Activated CD4-positive, alpha-beta T cell treated with anti-CD3 and anti-CD28 coated beads for 36 hours (primary cell): ENCODE measurements around the gene CD1C. TPM values are rescaled to one million over a fixed set of nuclear protein-coding genes. Genes with fewer than 3 reads are reported as not detected.
"Not testable (repeated sequence)": the region's sequence is repeated elsewhere in the genome, so short reads cannot be mapped to it uniquely, and the experiment has no call there.

Experiments
- ATAC-seq: fragments of 200-7000 bp; cut with Tn5 transposase; one replicate; pipeline ENCODE4 v1.10.0; 2021; ENCODE audit warnings: mild to moderate bottlenecking, moderate library complexity
- CTCF ChIA-PET: fragments of 350-600 bp; sonication (Branson Sonifier 250); formaldehyde crosslinking; loops from one replicate; lab custom pipeline; 2021; ENCODE audit warnings: antibody characterized with exemption; lab: Charles Lee
- POLR2A ChIA-PET: fragments of 350-600 bp; sonication (Branson Sonifier 250); formaldehyde crosslinking; loops from one replicate; lab custom pipeline; 2021; ENCODE audit warnings: antibody characterized with exemption, inconsistent platforms; lab: Charles Lee
- DNase-seq: peaks from one replicate; pipeline ENCODE4 v3.0.0-alpha.2; 2020
- H3K27ac Mint-ChIP-seq: one replicate; pipeline ENCODE4 v1.8.0; 2021; ENCODE audit warnings: mixed read lengths
- H3K27me3 Mint-ChIP-seq: one replicate; pipeline ENCODE4 v1.8.0; 2021; ENCODE audit warnings: mixed read lengths
- H3K36me3 Mint-ChIP-seq: one replicate; pipeline ENCODE4 v1.8.0; 2021; ENCODE audit warnings: low read depth, mixed read lengths
- H3K4me1 Mint-ChIP-seq: one replicate; pipeline ENCODE4 v1.8.0; 2021; ENCODE audit warnings: mixed read lengths
- H3K4me3 Mint-ChIP-seq: one replicate; pipeline ENCODE4 v1.8.0; 2021; ENCODE audit warnings: mild to moderate bottlenecking, moderate library complexity, mixed read lengths
- H3K9me3 Mint-ChIP-seq: one replicate; pipeline ENCODE4 v1.8.0; 2021; ENCODE audit warnings: low read depth, mixed read lengths
- intact Hi-C, 2 experiments: fragments of 100-400 bp; cut with DNase I in 1 of 2; cut with micrococcal nuclease in 1 of 2; formaldehyde crosslinking; loops; one replicate each; pipeline versions ENCODE4 v1.14.2 to v1.15.1; 2022 to 2024; cut with DNase I, micrococcal nuclease
- total RNA-seq, 2 experiments: library from RNA; stranded (reverse); gene quantifications; one replicate each; pipeline ENCODE4 v1.2.3, GENCODE V29; 2021

CD1C gene
- total RNA-seq, 2 experiments from 2014 or later = 0.14 to 0.21 TPM

DNA sequence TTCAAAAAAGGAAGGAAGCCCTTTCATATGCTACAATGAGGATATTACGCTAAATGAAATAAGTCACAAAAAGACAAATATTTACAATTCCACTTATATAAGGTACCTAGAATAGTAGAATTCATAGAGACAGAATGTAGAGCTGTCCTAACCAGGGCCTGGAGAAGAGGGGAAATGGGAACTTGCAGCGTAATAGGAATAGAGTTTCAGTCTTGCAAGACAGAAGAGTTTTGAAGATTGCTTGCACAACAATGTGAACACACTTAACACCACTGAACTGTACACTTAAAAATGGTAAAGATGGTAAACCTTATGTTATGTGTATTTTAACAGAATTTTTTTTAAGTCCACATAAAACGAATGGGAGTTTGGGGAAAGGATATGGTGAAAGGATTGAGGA is 38.7 kb downstream of the CD1C start:
- ATAC-seq = no peak
- Mint-ChIP-seq H3K27ac (no peak overlapping the region), H3K27me3 (peaks cover 2% of the 10 kb centered on the region), H3K36me3 (no peaks in the 10 kb centered on the region), H3K9me3 (peaks cover 2% of the 10 kb centered on the region), H3K4me1 (peaks cover 7% of the 10 kb centered on the region), H3K4me3 (no peak overlapping the region)
- POLR2A ChIA-PET = no interaction called here
- CTCF ChIA-PET = no interaction called here
- intact Hi-C loops = no loop called here
- no peak for DNase-seq

DNA sequence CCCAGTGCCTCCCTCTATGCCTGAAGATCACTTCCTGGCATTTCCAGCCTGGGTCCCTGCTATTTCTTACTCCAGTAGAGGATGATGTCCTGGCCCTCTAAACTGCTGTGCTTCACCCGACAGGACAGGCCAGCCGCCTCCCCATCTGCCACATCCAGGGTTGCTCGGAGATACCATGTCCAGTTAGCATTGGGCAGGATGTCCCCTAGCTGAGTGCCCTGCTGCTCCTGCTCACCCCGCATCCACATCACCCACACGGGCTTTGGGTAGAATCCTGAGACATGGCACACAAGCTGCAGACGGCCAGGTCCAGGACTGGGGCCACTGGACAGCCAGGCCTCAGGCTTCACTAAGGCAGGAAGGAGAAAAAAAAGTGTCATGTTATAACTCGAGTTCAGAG is 39.6 kb downstream of the CD1C start:
- Mint-ChIP-seq H3K9me3 (no peaks in the 10 kb centered on the region), H3K36me3 (no peaks in the 10 kb centered on the region), H3K27me3 (peaks cover 2% of the 10 kb centered on the region), H3K27ac (no peak overlapping the region), H3K4me3 (no peak overlapping the region), H3K4me1 (peaks cover 13% of the 10 kb centered on the region)
- CTCF ChIA-PET = interaction anchor here (1.5 kb wide), 1 partner anchor 125 kb away, joined by 13 read pairs; no protein-coding TSS in a partner anchor
- intact Hi-C loops = loop anchor here in 1 of 2 experiments (1.0 kb wide), 1 partner anchor 125 kb away; no protein-coding TSS in a partner anchor
- ATAC-seq = no peak
- POLR2A ChIA-PET = no interaction called here
- DNase-seq = no peak

DNA sequence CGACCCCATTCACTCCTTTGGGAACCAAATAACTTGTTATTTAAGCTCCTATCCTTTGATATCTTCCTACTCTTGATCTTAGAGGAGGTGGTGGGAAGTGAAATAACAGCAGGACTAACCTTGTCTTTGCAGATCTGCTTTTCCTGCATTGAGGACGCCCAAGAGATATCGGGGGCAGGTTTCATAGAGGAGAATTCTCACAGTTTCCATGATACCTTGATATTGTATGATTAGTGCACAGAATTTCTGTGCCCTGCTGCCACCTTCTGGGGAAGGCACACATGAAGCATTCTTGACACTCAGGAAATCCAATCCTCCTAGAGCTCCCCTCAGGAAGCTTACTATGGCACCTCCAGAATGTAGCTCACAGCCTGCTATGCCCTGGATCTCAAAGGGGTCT is 40.0 kb downstream of the CD1C start:
- POLR2A ChIA-PET = no interaction called here
- intact Hi-C loops = loop anchor here (1.0 to 5.0 kb wide), 4 partner anchors 82 to 125 kb away; no protein-coding TSS in a partner anchor
- no peaks in the 10 kb centered on the region for H3K9me3 Mint-ChIP-seq
- H3K4me1 Mint-ChIP-seq = peaks cover 14% of the 10 kb centered on the region
- peaks cover 2% of the 10 kb centered on the region for H3K27me3 Mint-ChIP-seq
- no peak overlapping the region for H3K27ac Mint-ChIP-seq
- DNase-seq = peak; percentile 50
- no peak overlapping the region for H3K4me3 Mint-ChIP-seq
- no peak for ATAC-seq
- CTCF ChIA-PET = interaction anchor here (0.8 to 1.5 kb wide), 2 partner anchors 126 to 149 kb away, joined by 4 to 13 read pairs; partner anchors contain the start of gene CD1D
- no peaks in the 10 kb centered on the region for H3K36me3 Mint-ChIP-seq

DNA sequence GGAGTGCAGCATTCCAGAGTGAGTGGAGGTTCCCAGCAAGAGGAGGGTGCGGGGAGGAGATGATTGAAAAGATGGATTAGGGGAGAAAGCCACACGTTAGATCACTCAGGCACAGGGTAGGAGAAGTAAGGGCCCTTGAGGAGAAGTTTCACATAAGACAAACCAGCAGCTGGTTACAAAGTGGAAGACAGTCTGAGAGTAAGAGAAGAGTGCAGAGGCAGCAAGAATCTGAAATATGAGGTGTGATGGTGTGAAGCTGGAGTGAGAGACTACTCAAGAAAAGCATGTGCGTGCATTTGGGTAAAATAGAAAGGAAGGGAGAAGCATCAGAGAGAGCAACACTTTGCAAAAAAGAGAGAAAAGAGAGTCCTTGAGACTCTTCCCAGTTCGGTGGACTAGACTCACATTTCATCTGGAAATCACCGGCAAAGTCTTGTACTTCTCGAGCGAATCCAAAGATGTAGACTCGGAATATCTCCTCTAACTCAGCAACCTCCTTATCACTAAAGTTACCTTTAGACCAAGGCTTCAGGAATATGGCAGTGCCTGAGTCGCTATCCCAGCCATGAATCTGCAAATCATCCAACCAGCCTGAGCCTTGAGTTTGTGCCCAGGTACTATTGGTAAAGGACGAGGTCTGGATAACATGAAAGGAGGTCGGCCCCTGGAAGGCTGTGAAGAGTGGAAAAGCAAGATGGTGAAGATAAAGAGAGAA is 40.8 kb downstream of the CD1C start:
- intact Hi-C loops = loop anchor here (2.0 to 5.0 kb wide), 3 partner anchors 83 to 126 kb away; no protein-coding TSS in a partner anchor
- no peak for ATAC-seq
- POLR2A ChIA-PET = no interaction called here

DNA sequence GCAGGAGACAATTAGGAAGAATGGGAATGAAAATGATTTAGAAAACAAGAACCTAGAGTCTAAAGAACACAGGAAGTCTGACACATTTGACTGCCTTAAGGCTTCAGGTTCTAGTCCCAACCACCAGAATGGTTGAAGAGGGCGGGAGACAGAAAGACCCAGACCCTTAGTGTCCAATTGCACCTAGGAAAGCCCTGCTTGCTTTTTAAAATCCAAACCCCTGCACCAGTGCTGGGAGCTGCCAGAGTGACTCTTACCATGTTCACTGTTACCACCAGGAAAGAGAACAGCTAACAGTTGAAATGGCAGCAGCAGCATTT is 41.3 kb downstream of the CD1C start:
- ATAC-seq (no peak), DNase-seq (no peak)
- H3K36me3 Mint-ChIP-seq = no peaks in the 10 kb centered on the region
- H3K4me3 Mint-ChIP-seq = no peak overlapping the region
- no peak overlapping the region for H3K27ac Mint-ChIP-seq
- intact Hi-C loops = loop anchor here (2.0 to 5.0 kb wide), 3 partner anchors 84 to 126 kb away; no protein-coding TSS in a partner anchor
- peaks cover 15% of the 10 kb centered on the region for H3K4me1 Mint-ChIP-seq
- peaks cover 2% of the 10 kb centered on the region for H3K27me3 Mint-ChIP-seq
- CTCF ChIA-PET = no interaction called here
- no peaks in the 10 kb centered on the region for H3K9me3 Mint-ChIP-seq
- POLR2A ChIA-PET = no interaction called here

More for the DNA sequence above, 40.8 kb downstream of the CD1C start:
- Mint-ChIP-seq H3K27ac (no peak overlapping the region), H3K9me3 (no peaks in the 10 kb centered on the region), H3K27me3 (peaks cover 2% of the 10 kb centered on the region), H3K4me1 (peaks cover 15% of the 10 kb centered on the region), H3K4me3 (no peak overlapping the region), H3K36me3 (no peaks in the 10 kb centered on the region)
- DNase-seq = no peak
- CTCF ChIA-PET = interaction anchor here (0.8 to 1.5 kb wide), 2 partner anchors 127 to 150 kb away, joined by 4 to 13 read pairs; partner anchors contain the start of gene CD1D

DNA sequence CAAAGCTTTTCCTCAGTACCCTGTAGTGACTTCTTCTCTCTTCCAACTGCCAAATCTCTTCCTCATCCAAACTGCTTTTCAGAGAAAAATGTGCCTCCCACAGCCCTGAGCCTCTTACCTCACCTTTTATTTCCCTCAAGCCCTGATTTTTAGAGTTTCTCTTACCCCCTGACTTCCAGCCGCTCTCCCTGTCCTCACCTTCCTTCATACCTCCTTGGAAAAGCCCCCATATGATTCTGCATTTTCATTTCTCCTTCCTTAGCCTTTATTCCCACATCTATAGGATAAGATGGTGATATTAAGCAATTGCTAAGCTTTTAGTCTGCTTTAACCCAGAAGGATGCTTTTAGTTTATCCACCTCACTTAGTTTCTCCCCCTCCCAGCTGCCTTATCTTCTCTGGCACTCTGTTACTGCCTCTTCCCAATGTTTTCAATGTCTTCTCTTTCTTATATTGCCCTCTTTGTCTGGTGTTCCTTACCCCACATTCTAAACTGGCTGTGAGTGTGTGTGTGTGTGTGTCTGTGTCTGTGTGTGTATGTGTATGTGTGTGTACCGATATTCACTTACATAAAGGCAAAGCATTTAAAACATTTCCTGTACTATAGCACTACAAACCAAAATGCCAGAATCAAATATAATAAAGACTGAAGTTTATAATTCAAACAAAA is 41.9 kb downstream of the CD1C start, which contains the start of gene CD1B:
TSS of gene CD1B (minus strand) at position 51 of the 670 bp plus-strand sequence. CDS start 108 bp downstream, outside the sequence.
- no peak within 1 kb of the TSS for H3K4me3 Mint-ChIP-seq
- CTCF ChIA-PET = interaction anchor here (1.0 kb wide), 1 partner anchor 127 kb away, joined by 6 read pairs; no protein-coding TSS in a partner anchor
- H3K27me3 Mint-ChIP-seq = peaks cover 2% of the 10 kb centered on the region

DNA sequence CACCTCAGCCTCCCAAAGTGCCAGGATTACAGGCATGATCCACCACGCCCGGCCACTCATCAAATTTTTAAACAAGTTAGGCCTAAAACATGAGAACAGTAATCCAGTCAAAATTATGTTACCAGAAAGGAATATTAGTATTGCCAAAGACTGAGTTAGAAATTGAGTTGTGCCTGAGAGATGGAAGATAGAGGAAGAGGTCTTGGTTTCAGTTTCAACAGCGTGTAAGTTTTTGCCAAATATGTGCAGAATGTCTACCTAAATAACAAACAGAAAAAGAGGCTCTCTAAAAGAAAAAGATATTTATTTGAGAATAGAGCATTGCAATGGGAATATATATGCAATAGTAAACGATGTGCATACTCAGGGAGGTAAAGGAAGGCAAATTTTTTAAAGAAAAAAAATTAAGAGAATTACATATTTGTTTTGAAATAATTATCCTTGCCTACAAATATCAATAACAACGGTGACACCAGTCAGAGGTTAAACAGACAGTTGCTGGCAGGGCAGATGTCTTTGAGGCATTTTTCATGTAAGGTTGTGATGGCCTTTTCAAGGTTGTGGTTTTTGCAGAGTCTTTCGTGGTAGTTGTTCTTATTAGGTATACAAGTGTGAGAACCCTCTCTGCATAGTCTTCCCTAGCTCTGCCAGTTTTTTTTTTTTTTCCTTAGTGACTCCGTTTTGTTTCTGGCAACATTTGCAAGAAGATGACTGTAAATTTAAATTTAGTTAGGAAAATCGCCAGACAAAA is 43.9 kb downstream of the CD1C start:
- ATAC-seq (no peak), DNase-seq (no peak)
- CTCF ChIA-PET = interaction anchor here (0.6 to 0.7 kb wide), 2 partner anchors 130 to 178 kb away, joined by 3 read pairs; no protein-coding TSS in a partner anchor
- POLR2A ChIA-PET = no interaction called here
- Mint-ChIP-seq H3K36me3 (no peaks in the 10 kb centered on the region), H3K9me3 (peaks cover 8% of the 10 kb centered on the region), H3K27ac (no peak overlapping the region), H3K4me3 (no peak overlapping the region), H3K27me3 (peaks cover under 1% of the 10 kb centered on the region), H3K4me1 (peaks cover 15% of the 10 kb centered on the region)
- intact Hi-C loops = loop anchor here in 1 of 2 experiments (5.0 kb wide), 1 partner anchor 86 kb away; no protein-coding TSS in a partner anchor

More for the DNA sequence above, 41.9 kb downstream of the CD1C start, which contains the start of gene CD1B:
- Mint-ChIP-seq H3K27ac (no peak within 1 kb of the TSS), H3K4me1 (peaks cover 15% of the 10 kb centered on the region), H3K9me3 (no peaks in the 10 kb centered on the region), H3K36me3 (no peaks in the 10 kb centered on the region)
- POLR2A ChIA-PET = no interaction called here
- intact Hi-C loops = loop anchor here (2.0 to 5.0 kb wide), 3 partner anchors 84 to 127 kb away; no protein-coding TSS in a partner anchor
- ATAC-seq = no peak
- no peak for DNase-seq

DNA sequence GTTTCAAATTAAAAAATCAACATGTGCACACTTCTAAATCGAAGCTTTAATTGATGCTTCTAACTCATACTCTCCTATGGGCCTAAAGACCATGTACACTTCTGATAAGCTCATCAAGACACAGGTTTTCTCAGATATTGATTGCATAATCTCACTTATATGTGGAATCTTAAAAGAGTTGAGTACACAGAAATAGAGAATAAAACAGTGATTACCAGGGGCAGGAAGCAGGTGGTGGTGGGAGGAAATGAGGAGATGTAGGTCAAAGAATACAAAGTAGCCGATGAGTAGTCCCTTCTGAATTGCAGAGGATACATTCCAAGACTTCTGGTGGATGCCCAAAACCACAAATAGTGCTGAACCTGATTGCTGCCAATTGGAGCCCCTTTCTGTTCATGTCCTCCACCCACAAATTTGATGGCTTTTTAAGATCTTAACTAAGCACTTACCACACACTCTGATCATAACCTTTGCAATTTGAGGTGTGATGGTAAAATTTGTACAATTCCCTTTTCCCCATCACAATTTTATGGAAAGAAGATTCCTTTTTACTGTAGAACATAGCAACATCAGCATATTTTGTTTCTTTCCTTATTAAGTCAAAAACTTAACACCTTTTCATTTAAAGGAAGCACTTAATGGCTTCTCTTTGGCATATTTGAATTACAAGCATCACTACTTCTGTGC is 44.9 kb downstream of the CD1C start:
- POLR2A ChIA-PET = no interaction called here
- H3K4me1 Mint-ChIP-seq = peaks cover 15% of the 10 kb centered on the region
- ATAC-seq (no peak), DNase-seq (no peak)
- H3K36me3 Mint-ChIP-seq = no peaks in the 10 kb centered on the region
- CTCF ChIA-PET = no interaction called here
- no peak overlapping the region for H3K4me3 Mint-ChIP-seq
- peaks cover 14% of the 10 kb centered on the region for H3K9me3 Mint-ChIP-seq
- intact Hi-C loops = loop anchor here in 1 of 2 experiments (5.0 kb wide), 1 partner anchor 87 kb away; no protein-coding TSS in a partner anchor
- no peak overlapping the region for H3K27ac Mint-ChIP-seq
- H3K27me3 Mint-ChIP-seq = peaks cover 4% of the 10 kb centered on the region

DNA sequence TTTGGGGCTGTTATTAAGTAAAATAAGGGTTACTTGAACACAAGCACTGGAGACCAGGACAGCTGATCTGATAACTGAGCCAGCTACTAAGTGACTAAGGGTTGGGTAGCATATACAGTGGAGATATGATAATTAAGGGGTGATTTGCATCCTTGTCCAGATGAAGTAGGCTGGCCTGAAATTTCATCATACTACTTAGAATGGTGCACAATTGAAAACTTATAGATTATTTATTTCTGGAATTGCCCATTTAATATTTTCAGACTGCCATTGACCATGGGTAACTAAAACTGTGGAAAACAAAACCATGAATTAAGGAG is 45.5 kb downstream of the CD1C start:
- ChIA-PET CTCF (interaction anchor here (0.6 kb wide), 1 partner anchor 1671 kb away, joined by 4 read pairs; no protein-coding TSS in a partner anchor), POLR2A (no interaction called here)

DNA sequence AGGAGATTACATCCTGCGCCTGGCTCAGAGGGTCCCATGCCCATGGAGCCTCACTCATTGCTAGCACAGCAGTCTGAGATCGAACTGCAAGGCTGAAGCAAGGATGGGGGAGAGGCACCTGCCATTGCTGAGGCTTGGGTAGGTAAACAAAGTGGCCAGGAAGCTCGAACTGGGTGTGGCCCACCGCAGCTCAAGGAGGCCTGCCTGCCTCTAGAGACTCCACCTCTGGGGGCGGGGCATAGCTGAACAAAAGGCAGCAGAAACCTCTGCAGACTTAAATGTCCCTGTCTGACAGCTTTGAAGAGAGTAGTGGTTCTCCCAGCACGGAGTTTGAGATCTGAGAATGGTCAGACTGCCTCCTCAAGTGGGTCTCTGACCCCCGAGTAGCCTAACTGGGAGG is 46.7 kb downstream of the CD1C start:
- H3K9me3 Mint-ChIP-seq = peaks cover 15% of the 10 kb centered on the region
- DNase-seq = peak; percentile 20
- intact Hi-C loops, H3K4me3 Mint-ChIP-seq, H3K36me3 Mint-ChIP-seq, POLR2A ChIA-PET, H3K27me3 Mint-ChIP-seq, CTCF ChIA-PET, ATAC-seq, H3K27ac Mint-ChIP-seq: not testable (repeated sequence)
- H3K4me1 Mint-ChIP-seq = peaks cover 15% of the 10 kb centered on the region

More for the DNA sequence above, 45.5 kb downstream of the CD1C start:
- no peak for ATAC-seq
- Mint-ChIP-seq H3K4me1 (peaks cover 15% of the 10 kb centered on the region), H3K9me3 (peaks cover 14% of the 10 kb centered on the region), H3K27me3 (peaks cover 4% of the 10 kb centered on the region), H3K27ac (no peak overlapping the region), H3K4me3 (no peak overlapping the region), H3K36me3 (no peaks in the 10 kb centered on the region)
- DNase-seq = no peak
- intact Hi-C loops = no loop called here
